WTC11 (cell line): ENCODE results near the gene PVALEF. TPM values are rescaled to one million over a fixed set of nuclear protein-coding genes. Genes with fewer than 3 reads are reported as not detected.

Experiments used
- ATAC-seq: fragments of 200-7000 bp; cut with Tn5 transposase; 2 replicates; pipeline ENCODE4 v1.10.0; 2021; ENCODE audit warnings: mild to moderate bottlenecking, moderate library complexity
- CTCF ChIA-PET: fragments of 300-600 bp; sonication (Branson Sonifier 250); formaldehyde crosslinking; loops from one replicate; lab custom pipeline; 2021; ENCODE audit warnings: antibody characterized with exemption; lab: Charles Lee
- POLR2A ChIA-PET: fragments of 350-600 bp; sonication (Branson Sonifier 250); formaldehyde crosslinking; loops from one replicate; lab custom pipeline; 2021; ENCODE audit warnings: antibody characterized with exemption; lab: Charles Lee
- DNase-seq: peaks from one replicate; pipeline ENCODE4 v3.0.0; 2021; ENCODE audit warnings: low spot score
- H3K27ac Mint-ChIP-seq: 2 replicates; pipeline ENCODE4 v1.8.0; 2021; ENCODE audit warnings: mixed read lengths
- H3K27me3 Mint-ChIP-seq: 2 replicates; pipeline ENCODE4 v1.8.0; 2021; ENCODE audit warnings: low read depth, mild to moderate bottlenecking, moderate library complexity, mixed read lengths
- H3K36me3 Mint-ChIP-seq: 2 replicates; pipeline ENCODE4 v1.8.0; 2021; ENCODE audit warnings: mixed read lengths
- H3K4me1 Mint-ChIP-seq: 2 replicates; pipeline ENCODE4 v1.8.0; 2022; ENCODE audit warnings: mixed read lengths
- H3K4me3 Mint-ChIP-seq: 2 replicates; pipeline ENCODE4 v1.8.0; 2021; ENCODE audit warnings: mild to moderate bottlenecking, moderate library complexity, mixed read lengths
- H3K9me3 Mint-ChIP-seq: 2 replicates; pipeline ENCODE4 v1.8.0; 2021; ENCODE audit warnings: mixed read lengths
- AR ChIP-seq: fragments of 250-450 bp; sonication (Bioruptor Pico); IDR thresholded peaks from 2 replicates; pipeline ENCODE4 v1.9.0; 2021; ENCODE audit warnings: mild to moderate bottlenecking
- ATF3 ChIP-seq: sonication (generic); formaldehyde crosslinking; conservative IDR thresholded peaks from 2 replicates; pipeline ENCODE4 v1.8.1; 2022; ENCODE audit warnings: mild to moderate bottlenecking, missing genetic modification reagents
- ETV6 ChIP-seq: sonication (generic); formaldehyde crosslinking; IDR thresholded peaks from 2 replicates; pipeline ENCODE4 v1.8.1; 2022; ENCODE audit warnings: mild to moderate bottlenecking, missing genetic modification reagents
- FOXK1 ChIP-seq: sonication (generic); formaldehyde crosslinking; IDR thresholded peaks from 2 replicates; pipeline ENCODE4 v1.8.0; 2022; ENCODE audit warnings: mild to moderate bottlenecking, moderate library complexity, missing genetic modification reagents
- HMGXB4 ChIP-seq: sonication (generic); formaldehyde crosslinking; IDR thresholded peaks from 2 replicates; pipeline ENCODE4 v1.8.1; 2023; ENCODE audit warnings: mild to moderate bottlenecking, moderate library complexity, missing genetic modification reagents
- MLX ChIP-seq: sonication (generic); formaldehyde crosslinking; IDR thresholded peaks from 2 replicates; pipeline ENCODE4 v1.8.1; 2023; ENCODE audit warnings: mild to moderate bottlenecking, missing genetic modification reagents, moderate library complexity
- PRDM15 ChIP-seq: sonication (generic); formaldehyde crosslinking; IDR thresholded peaks from 2 replicates; pipeline ENCODE4 v1.8.0; 2022; ENCODE audit warnings: missing genetic modification reagents
- RORB ChIP-seq: fragments of 250-450 bp; sonication (Bioruptor Pico); IDR thresholded peaks from 2 replicates; pipeline ENCODE4 v1.9.0; 2021; ENCODE audit warnings: mild to moderate bottlenecking
- SOX15 ChIP-seq: fragments of 250-450 bp; sonication (Bioruptor Pico); IDR thresholded peaks from 2 replicates; pipeline ENCODE4 v1.9.0; 2021; ENCODE audit warnings: mild to moderate bottlenecking
- SP1 ChIP-seq: sonication (generic); formaldehyde crosslinking; conservative IDR thresholded peaks from 2 replicates; pipeline ENCODE4 v1.8.1; 2022; ENCODE audit warnings: missing genetic modification reagents
- USF2 ChIP-seq: sonication (generic); formaldehyde crosslinking; IDR thresholded peaks from 2 replicates; pipeline ENCODE4 v1.8.1; 2023; ENCODE audit warnings: mild to moderate bottlenecking, missing genetic modification reagents, moderate library complexity
- ZNF121 ChIP-seq: sonication (generic); formaldehyde crosslinking; IDR thresholded peaks from 2 replicates; pipeline ENCODE4 v1.8.0; 2023; ENCODE audit warnings: missing genetic modification reagents
- total RNA-seq: library from RNA; stranded (reverse); gene quantifications from 3 replicates; pipeline ENCODE4 v1.2.3, GENCODE V29; 2021
- TF ChIP-seq, protein P1 (sequence below): fragments of 200-600 bp; IDR thresholded peaks from 2 replicates; pipeline ENCODE4 v1.8.0; 2022; ENCODE audit warnings: antibody characterized with exemption
- TF ChIP-seq, protein P2 (sequence below): sonication (generic); formaldehyde crosslinking; IDR thresholded peaks from 2 replicates; pipeline ENCODE4 v1.8.1; 2022; ENCODE audit warnings: missing genetic modification reagents, borderline replicate concordance
- TF ChIP-seq, protein P3 (sequence below): sonication (generic); formaldehyde crosslinking; IDR thresholded peaks from 2 replicates; pipeline ENCODE4 v1.8.1; 2022; ENCODE audit warnings: mild to moderate bottlenecking, moderate library complexity, missing genetic modification reagents

Gene PVALEF
- total RNA-seq, 1 experiment from 2014 or later = not detected

DNA sequence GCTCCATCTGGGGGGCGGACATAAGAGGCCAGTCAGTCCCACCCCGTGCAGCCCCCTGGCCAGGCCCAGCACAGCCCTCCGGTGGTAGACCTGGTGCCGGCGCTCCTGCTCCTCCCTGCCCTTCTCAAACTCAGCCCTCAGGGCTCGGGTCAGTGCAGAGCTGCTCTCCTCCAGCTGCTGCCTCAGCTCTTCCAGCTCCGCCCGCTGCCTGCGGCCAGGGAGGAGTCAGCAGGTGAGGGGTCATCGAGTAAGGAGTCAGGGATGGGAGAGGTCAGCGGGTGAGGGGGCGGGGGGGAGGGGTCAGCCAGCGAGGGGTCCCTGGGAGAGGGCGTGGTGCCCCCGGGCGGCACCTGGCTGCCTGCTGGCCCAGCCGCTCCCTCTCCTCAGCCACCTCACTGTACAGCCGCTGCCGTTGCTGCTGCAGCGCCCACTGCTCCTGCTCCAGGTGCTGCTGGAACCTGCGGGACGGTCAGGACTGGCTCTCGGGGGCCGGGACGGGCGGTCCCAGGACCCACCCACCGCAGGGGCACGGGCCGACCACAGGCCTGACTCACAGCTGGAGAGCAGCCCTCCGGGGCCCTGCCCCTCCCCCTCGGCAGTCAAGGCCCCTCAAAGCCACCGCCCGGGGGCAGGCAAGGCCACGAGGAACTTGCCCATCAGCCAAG is 27.2 kb downstream of the PVALEF start (continued):
- no peak for TF ChIP-seq PRDM15
- TF ChIP-seq, all 79 proteins: peak for 0

- DNase-seq (no peak), ATAC-seq (no peak)
- TF ChIP-seq, protein P1, sequence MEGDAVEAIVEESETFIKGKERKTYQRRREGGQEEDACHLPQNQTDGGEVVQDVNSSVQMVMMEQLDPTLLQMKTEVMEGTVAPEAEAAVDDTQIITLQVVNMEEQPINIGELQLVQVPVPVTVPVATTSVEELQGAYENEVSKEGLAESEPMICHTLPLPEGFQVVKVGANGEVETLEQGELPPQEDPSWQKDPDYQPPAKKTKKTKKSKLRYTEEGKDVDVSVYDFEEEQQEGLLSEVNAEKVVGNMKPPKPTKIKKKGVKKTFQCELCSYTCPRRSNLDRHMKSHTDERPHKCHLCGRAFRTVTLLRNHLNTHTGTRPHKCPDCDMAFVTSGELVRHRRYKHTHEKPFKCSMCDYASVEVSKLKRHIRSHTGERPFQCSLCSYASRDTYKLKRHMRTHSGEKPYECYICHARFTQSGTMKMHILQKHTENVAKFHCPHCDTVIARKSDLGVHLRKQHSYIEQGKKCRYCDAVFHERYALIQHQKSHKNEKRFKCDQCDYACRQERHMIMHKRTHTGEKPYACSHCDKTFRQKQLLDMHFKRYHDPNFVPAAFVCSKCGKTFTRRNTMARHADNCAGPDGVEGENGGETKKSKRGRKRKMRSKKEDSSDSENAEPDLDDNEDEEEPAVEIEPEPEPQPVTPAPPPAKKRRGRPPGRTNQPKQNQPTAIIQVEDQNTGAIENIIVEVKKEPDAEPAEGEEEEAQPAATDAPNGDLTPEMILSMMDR = no peak
- TF ChIP-seq, protein P2, sequence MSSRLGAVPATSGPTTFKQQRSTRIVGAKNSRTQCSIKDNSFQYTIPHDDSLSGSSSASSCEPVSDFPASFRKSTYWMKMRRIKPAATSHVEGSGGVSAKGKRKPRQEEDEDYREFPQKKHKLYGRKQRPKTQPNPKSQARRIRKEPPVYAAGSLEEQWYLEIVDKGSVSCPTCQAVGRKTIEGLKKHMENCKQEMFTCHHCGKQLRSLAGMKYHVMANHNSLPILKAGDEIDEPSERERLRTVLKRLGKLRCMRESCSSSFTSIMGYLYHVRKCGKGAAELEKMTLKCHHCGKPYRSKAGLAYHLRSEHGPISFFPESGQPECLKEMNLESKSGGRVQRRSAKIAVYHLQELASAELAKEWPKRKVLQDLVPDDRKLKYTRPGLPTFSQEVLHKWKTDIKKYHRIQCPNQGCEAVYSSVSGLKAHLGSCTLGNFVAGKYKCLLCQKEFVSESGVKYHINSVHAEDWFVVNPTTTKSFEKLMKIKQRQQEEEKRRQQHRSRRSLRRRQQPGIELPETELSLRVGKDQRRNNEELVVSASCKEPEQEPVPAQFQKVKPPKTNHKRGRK = no peak
- no peak for TF ChIP-seq SOX15 (CRISPR knock-in tag)
- no peaks in the 10 kb centered on the region for H3K9me3 Mint-ChIP-seq
- H3K36me3 Mint-ChIP-seq = no peaks in the 10 kb centered on the region
- CTCF ChIA-PET = interaction anchor here (1.2 to 1.5 kb wide), 2 partner anchors 46 to 50 kb away, joined by 3 to 5 read pairs; partner anchors contain the start of genes NDUFAF8 and TEPSIN
- no peaks in the 10 kb centered on the region for H3K27me3 Mint-ChIP-seq
- H3K4me1 Mint-ChIP-seq = no peaks in the 10 kb centered on the region
- POLR2A ChIA-PET = no interaction called here
- H3K4me3 Mint-ChIP-seq = no peak overlapping the region
- no peak overlapping the region for H3K27ac Mint-ChIP-seq
These were observed 27.7 kb downstream of the PVALEF start for GRCh38 chr17:81193051-81193410.

- DNase-seq = no peak
- CTCF ChIA-PET = interaction anchor here (1.5 kb wide), 1 partner anchor 45 kb away, joined by 3 read pairs; the partner anchor contains the start of genes NDUFAF8 and TEPSIN
- H3K27ac Mint-ChIP-seq = no peak overlapping the region
- no peak for TF ChIP-seq RORB (CRISPR knock-in tag)
- TF ChIP-seq ZNF121 (CRISPR knock-in tag) = no peak
- TF ChIP-seq ATF3 = no peak
- no peak for TF ChIP-seq ETV6 (CRISPR knock-in tag)
- TF ChIP-seq MLX = no peak
- TF ChIP-seq SP1 = no peak
- TF ChIP-seq, protein P3, sequence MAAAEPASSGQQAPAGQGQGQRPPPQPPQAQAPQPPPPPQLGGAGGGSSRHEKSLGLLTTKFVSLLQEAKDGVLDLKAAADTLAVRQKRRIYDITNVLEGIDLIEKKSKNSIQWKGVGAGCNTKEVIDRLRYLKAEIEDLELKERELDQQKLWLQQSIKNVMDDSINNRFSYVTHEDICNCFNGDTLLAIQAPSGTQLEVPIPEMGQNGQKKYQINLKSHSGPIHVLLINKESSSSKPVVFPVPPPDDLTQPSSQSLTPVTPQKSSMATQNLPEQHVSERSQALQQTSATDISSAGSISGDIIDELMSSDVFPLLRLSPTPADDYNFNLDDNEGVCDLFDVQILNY (CRISPR knock-in tag) = no peak
- no peak for TF ChIP-seq USF2 (CRISPR knock-in tag)
- TF ChIP-seq FOXK1 (CRISPR knock-in tag) = no peak
- TF ChIP-seq HMGXB4 (CRISPR knock-in tag) = no peak
- no peak for TF ChIP-seq AR (CRISPR knock-in tag)
These were observed 28.3 kb downstream of the PVALEF start for GRCh38 chr17:81193470-81194224.

More at GRCh38 chr17:81193470-81194224, 28.3 kb downstream of the PVALEF start:
- Mint-ChIP-seq H3K9me3 (no peaks in the 10 kb centered on the region), H3K4me3 (no peak overlapping the region), H3K4me1 (no peaks in the 10 kb centered on the region), H3K27me3 (no peaks in the 10 kb centered on the region), H3K36me3 (peaks cover 2% of the 10 kb centered on the region; the same call in 1 of the 2 replicates)
- POLR2A ChIA-PET = no interaction called here
- ATAC-seq = no peak
